Measurements from ENCODE around the gene C2CD5. TPM values are rescaled to one million over a fixed set of nuclear protein-coding genes. Genes with fewer than 3 reads are reported as not detected.
"Not testable (repeated sequence)": the region's sequence is repeated elsewhere in the genome, so short reads cannot be mapped to it uniquely, and the experiment has no call there.

The C2CD5 gene
- total RNA-seq, 1 donor from 2014 or later: 14.5 TPM

- DNase-seq (ENCODE audit: low read depth): no peak
- H3K4me3 ChIP-seq (ENCODE audit: low read depth, low read length): no peak overlapping the region
- TF ChIP-seq CTCF (conservative IDR thresholded peaks at IDR 0.05; ENCODE audit: low read depth, low read length): no peak
Observed at GRCh38 chr12:22514875-22515274, 29.5 kb downstream of the C2CD5 start.

GRCh38 chr12:22505826-22506225, 38.5 kb downstream of the C2CD5 start:
- H3K4me3 ChIP-seq (ENCODE audit: low read depth, low read length): no peak overlapping the region
- no peak for DNase-seq (ENCODE audit: low read depth)
- TF ChIP-seq CTCF (conservative IDR thresholded peaks at IDR 0.05; ENCODE audit: low read depth, low read length): no peak

GRCh38 chr12:22500100-22500499, 44.2 kb downstream of the C2CD5 start:
- no peak overlapping the region for H3K4me3 ChIP-seq (ENCODE audit: low read depth, low read length)
- DNase-seq (ENCODE audit: low read depth): no peak
- TF ChIP-seq CTCF (conservative IDR thresholded peaks at IDR 0.05; ENCODE audit: low read depth, low read length): no peak

DNA sequence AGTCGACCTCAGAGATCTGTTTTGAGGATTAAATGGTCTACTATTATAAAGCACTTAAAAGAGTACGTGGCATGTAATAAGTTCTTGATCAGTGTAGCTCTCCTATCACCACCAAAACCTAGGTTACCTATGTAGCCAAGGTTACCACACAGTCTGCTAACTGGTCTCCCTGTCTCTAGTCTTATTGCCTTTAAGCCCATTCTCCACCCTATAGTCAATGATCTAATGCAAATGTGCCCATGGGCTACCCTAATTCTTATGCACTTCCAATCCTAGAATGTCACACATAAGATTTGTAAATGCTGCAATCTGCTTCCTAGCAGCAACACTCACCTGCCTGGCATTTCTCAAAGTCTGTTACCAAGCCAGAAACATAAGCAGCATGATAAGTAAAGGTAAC, 44.9 kb downstream of the C2CD5 start:
- H3K4me3 ChIP-seq (ENCODE audit: low read depth, low read length): no peak overlapping the region
- no peak for TF ChIP-seq CTCF (conservative IDR thresholded peaks at IDR 0.05; ENCODE audit: low read depth, low read length)
- no peak for DNase-seq (ENCODE audit: low read depth)

DNA sequence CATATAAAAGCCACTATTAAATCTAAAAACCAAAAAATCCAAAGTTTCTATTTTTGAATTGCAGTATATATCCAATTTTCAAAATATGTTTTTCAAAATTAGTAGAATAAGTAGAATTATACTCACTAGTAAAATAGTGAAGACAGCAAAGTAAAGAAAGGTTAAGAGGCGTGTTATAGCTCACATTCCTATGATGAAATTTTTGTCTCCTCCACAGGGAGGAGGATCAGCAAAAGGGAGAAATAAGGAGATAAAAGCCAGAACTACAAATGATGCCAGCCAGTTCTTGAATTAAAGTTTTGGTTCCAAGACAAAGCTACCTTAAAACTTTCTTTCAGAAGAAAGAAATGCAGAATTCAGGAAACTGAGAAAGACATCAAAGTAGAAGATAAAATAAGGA, 50.0 kb downstream of the C2CD5 start:
- no peak overlapping the region for H3K4me3 ChIP-seq (ENCODE audit: low read depth, low read length)
- no peak for DNase-seq (ENCODE audit: low read depth)
- no peak for TF ChIP-seq CTCF (conservative IDR thresholded peaks at IDR 0.05; ENCODE audit: low read depth, low read length)

GRCh38 chr12:22491034-22491433, 53.3 kb downstream of the C2CD5 start:
- no peak for TF ChIP-seq CTCF (conservative IDR thresholded peaks at IDR 0.05; ENCODE audit: low read depth, low read length)
- H3K4me3 ChIP-seq (ENCODE audit: low read depth, low read length): no peak overlapping the region
- no peak for DNase-seq (ENCODE audit: low read depth)

DNA sequence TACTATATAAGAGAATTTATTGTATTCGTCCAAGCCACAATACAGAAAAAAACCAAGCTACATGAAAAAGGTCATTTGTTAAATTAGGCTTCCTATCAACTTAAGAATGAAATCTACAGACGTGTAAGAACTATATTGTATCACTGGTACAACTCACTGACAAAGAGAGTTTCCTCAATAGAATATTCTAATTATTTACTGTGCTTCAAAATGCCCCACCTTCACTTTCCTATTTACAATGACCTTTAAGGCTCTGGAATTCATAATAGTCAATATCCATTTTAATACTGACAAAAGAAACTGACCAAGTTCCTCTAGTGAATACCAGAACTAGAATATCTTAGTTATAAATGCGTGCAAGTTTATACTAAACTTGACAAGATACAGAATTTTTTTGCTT, 55.9 kb downstream of the C2CD5 start:
- H3K4me3 ChIP-seq (ENCODE audit: low read depth, low read length): no peak overlapping the region
- DNase-seq (ENCODE audit: low read depth): no peak
- no peak for TF ChIP-seq CTCF (conservative IDR thresholded peaks at IDR 0.05; ENCODE audit: low read depth, low read length)

DNA sequence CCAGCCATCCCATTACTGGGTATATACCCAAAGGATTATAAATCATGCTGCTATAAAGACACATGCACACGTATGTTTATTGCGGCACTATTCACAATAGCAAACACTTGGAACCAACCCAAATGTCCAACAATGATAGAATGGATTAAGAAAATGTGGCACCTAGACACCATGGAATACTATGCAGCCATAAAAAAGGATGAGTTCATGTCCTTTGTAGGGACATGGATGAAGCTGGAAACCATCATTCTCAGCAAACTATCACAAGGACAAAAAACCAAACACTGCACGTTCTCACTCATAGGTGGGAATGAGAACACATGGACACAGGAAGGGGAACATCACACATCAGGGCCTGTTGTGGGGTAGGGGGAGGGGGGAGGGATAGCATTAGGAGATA, 56.7 kb downstream of the C2CD5 start:
- DNase-seq (ENCODE audit: low read depth); H3K4me3 ChIP-seq (ENCODE audit: low read depth, low read length): not testable (repeated sequence)

Measured in epithelial cell of proximal tubule (primary cell).